ENCODE results near the gene PTPRD.

DNA sequence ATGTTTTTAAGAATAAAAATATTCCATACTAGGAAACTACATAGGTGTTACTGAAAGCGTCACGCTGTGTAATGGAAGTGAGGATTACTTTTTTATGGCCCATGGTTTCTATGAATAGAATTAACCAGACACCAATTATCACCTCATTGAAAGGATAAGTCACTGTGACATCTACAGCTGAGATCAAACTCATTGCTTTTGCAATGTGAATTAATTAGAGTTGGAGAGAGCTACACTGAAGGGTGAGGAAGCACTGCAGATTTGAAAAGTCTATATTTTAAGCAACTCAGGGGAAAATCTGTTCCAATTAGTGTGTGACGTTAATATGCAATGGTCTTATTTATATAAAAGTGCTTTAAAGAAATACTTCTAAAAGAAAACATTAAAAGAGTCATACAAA lies 1513.2 kb downstream of the PTPRD start:
- TF ChIP-seq RAD21 (CRISPR knock-in tag; conservative IDR thresholded peaks at IDR 0.05 in 1 of 2, IDR thresholded peaks at IDR 0.05 in 1 of 2), result no peak
- no peak for TF ChIP-seq REST (IDR thresholded peaks at IDR 0.05; ENCODE audit: borderline replicate concordance)
- TF ChIP-seq REST (CRISPR knock-in tag; IDR thresholded peaks at IDR 0.05; ENCODE audit: low read depth), result no peak
- TF ChIP-seq, protein P1, sequence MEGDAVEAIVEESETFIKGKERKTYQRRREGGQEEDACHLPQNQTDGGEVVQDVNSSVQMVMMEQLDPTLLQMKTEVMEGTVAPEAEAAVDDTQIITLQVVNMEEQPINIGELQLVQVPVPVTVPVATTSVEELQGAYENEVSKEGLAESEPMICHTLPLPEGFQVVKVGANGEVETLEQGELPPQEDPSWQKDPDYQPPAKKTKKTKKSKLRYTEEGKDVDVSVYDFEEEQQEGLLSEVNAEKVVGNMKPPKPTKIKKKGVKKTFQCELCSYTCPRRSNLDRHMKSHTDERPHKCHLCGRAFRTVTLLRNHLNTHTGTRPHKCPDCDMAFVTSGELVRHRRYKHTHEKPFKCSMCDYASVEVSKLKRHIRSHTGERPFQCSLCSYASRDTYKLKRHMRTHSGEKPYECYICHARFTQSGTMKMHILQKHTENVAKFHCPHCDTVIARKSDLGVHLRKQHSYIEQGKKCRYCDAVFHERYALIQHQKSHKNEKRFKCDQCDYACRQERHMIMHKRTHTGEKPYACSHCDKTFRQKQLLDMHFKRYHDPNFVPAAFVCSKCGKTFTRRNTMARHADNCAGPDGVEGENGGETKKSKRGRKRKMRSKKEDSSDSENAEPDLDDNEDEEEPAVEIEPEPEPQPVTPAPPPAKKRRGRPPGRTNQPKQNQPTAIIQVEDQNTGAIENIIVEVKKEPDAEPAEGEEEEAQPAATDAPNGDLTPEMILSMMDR (IDR thresholded peaks at IDR 0.05 in 2 of 3, conservative IDR thresholded peaks at IDR 0.05 in 1 of 3; ENCODE audit: insufficient read depth in 2 of 3, low read depth in 1 of 3, low read length in 3 of 3), result no peak
- no peak for TF ChIP-seq NRF1 (conservative IDR thresholded peaks at IDR 0.05 in 1 of 2, IDR thresholded peaks at IDR 0.05 in 1 of 2)
- TF ChIP-seq POLR2G (IDR thresholded peaks at IDR 0.05; ENCODE audit: low read depth, low read length), result no peak
- TF ChIP-seq EZH2 (IDR thresholded peaks at IDR 0.05; ENCODE audit: borderline replicate concordance, low read depth, low read length), result no peak
- no peak for TF ChIP-seq CBX2 (IDR thresholded peaks at IDR 0.05; ENCODE audit: insufficient read depth, low read length, poor library complexity, severe bottlenecking)
- no peak for TF ChIP-seq CEBPB (tag; IDR thresholded peaks at IDR 0.05)
- TF ChIP-seq CBX1 (IDR thresholded peaks at IDR 0.05; ENCODE audit: low read depth), result no peak
- TF ChIP-seq TAF9B (IDR thresholded peaks at IDR 0.05; ENCODE audit: partially characterized antibody), result no peak
- no peak for TF ChIP-seq NELFE (IDR thresholded peaks at IDR 0.05; ENCODE audit: insufficient read depth, insufficient read length)
- TF ChIP-seq FOSL1 (tag; conservative IDR thresholded peaks at IDR 0.05), result no peak
- TF ChIP-seq POLR2A (conservative IDR thresholded peaks at IDR 0.05), result no peak
